ENCODE results near the gene SCAF4.
"Not testable (repeated sequence)": the region's sequence is repeated elsewhere in the genome, so short reads cannot be mapped to it uniquely, and the experiment has no call there.

- TF ChIP-seq MAX (IDR thresholded peaks at IDR 0.05); SREBF2 (IDR thresholded peaks at IDR 0.05); CEBPB (IDR thresholded peaks at IDR 0.05); NFE2L2 (conservative IDR thresholded peaks at IDR 0.05; ENCODE audit: low read length); EP300 (IDR thresholded peaks at IDR 0.05); HDAC2 (IDR thresholded peaks at IDR 0.05); USF2 (IDR thresholded peaks at IDR 0.05); RAD21 (conservative IDR thresholded peaks at IDR 0.05 in 1 of 2, IDR thresholded peaks at IDR 0.05 in 1 of 2): not testable (repeated sequence)
- TF ChIP-seq, protein P1, sequence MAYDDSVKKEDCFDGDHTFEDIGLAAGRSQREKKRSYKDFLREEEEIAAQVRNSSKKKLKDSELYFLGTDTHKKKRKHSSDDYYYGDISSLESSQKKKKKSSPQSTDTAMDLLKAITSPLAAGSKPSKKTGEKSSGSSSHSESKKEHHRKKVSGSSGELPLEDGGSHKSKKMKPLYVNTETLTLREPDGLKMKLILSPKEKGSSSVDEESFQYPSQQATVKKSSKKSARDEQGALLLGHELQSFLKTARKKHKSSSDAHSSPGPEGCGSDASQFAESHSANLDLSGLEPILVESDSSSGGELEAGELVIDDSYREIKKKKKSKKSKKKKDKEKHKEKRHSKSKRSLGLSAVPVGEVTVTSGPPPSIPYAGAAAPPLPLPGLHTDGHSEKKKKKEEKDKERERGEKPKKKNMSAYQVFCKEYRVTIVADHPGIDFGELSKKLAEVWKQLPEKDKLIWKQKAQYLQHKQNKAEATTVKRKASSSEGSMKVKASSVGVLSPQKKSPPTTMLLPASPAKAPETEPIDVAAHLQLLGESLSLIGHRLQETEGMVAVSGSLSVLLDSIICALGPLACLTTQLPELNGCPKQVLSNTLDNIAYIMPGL (CRISPR knock-in tag; IDR thresholded peaks at IDR 0.05; ENCODE audit: borderline replicate concordance) = not testable (repeated sequence)
- TF ChIP-seq, protein P2, sequence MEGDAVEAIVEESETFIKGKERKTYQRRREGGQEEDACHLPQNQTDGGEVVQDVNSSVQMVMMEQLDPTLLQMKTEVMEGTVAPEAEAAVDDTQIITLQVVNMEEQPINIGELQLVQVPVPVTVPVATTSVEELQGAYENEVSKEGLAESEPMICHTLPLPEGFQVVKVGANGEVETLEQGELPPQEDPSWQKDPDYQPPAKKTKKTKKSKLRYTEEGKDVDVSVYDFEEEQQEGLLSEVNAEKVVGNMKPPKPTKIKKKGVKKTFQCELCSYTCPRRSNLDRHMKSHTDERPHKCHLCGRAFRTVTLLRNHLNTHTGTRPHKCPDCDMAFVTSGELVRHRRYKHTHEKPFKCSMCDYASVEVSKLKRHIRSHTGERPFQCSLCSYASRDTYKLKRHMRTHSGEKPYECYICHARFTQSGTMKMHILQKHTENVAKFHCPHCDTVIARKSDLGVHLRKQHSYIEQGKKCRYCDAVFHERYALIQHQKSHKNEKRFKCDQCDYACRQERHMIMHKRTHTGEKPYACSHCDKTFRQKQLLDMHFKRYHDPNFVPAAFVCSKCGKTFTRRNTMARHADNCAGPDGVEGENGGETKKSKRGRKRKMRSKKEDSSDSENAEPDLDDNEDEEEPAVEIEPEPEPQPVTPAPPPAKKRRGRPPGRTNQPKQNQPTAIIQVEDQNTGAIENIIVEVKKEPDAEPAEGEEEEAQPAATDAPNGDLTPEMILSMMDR (IDR thresholded peaks at IDR 0.05) = not testable (repeated sequence)
Observed at GRCh38 chr21:31631881-31632280, 100.0 kb downstream of the SCAF4 start.

All from A549 (cell line).